Panc1 (cell line): ENCODE measurements around the gene UGT1A10. TPM values are rescaled to one million over a fixed set of nuclear protein-coding genes. Genes with fewer than 3 reads are reported as not detected.

ENCODE experiments used
- ATAC-seq: fragments of 200-7000 bp; cut with Tn5 transposase; 2 replicates; pipeline ENCODE4 v1.9.1; 2020; ENCODE audit warnings: mild to moderate bottlenecking, moderate library complexity
- BruUV-seq: library from RNA; stranded (reverse); fragments of 400-500 nt; replicated peaks from 2 replicates; lab custom pipeline; 2021; lab: Mats Ljungman, UMichigan
- CTCF ChIA-PET: fragments of 300-600 bp; sonication (Branson Sonifier 250); formaldehyde crosslinking; loops from one replicate; lab custom pipeline; 2022; ENCODE audit warnings: antibody characterized with exemption; lab: Charles Lee
- POLR2A ChIA-PET: fragments of 300-600 bp; sonication (Branson Sonifier 250); formaldehyde crosslinking; loops from one replicate; lab custom pipeline; 2022; ENCODE audit warnings: antibody characterized with exemption; lab: Charles Lee
- DNase-seq: peaks from one replicate; pipeline ENCODE4 v3.0.0-alpha.2; 2010; ENCODE audit warnings: low read depth, low spot score
- H3K27ac ChIP-seq: 2 replicates; pipeline ENCODE4 v1.5.1; 2011; ENCODE audit warnings: mild to moderate bottlenecking, low read length, inconsistent platforms
- H3K27me3 ChIP-seq: fragments of 200-500 bp; sonication (Bioruptor generic); 2 replicates; pipeline ENCODE4 v1.6.0; 2014; ENCODE audit warnings: low read length, inconsistent platforms; ENCODE audit not compliant: control insufficient read depth, insufficient read depth
- H3K36me3 ChIP-seq: fragments of 200-500 bp; sonication (Bioruptor generic); 2 replicates; pipeline ENCODE4 v1.5.1; 2014; ENCODE audit warnings: inconsistent platforms, mild to moderate bottlenecking, low read length, moderate library complexity; ENCODE audit not compliant: control insufficient read depth, insufficient read depth
- H3K4me1 ChIP-seq: 2 replicates; pipeline ENCODE4 v1.5.1; 2011; ENCODE audit warnings: inconsistent platforms, mild to moderate bottlenecking, low read length, moderate library complexity; ENCODE audit not compliant: control insufficient read depth, insufficient read depth
- H3K4me3 ChIP-seq, 2 experiments: 2 replicates each; pipeline ENCODE4 v1.5.1; 2011 to 2012; ENCODE audit warnings: low read depth in 2 of 2, low read length in 2 of 2, mild to moderate bottlenecking in 2 of 2, inconsistent platforms in 1 of 2, moderate library complexity in 1 of 2
- H3K9me3 ChIP-seq: fragments of 200-500 bp; sonication (Bioruptor generic); 2 replicates; pipeline ENCODE4 v1.5.1; 2014; ENCODE audit warnings: low read depth, mild to moderate bottlenecking, inconsistent platforms, low read length, moderate library complexity; ENCODE audit not compliant: control insufficient read depth, insufficient read depth
- CTCF ChIP-seq: fragments of 450-650 bp; IDR thresholded peaks from 2 replicates; pipeline ENCODE4 v1.5.1; 2017; ENCODE audit warnings: mild to moderate bottlenecking
- POLR2AphosphoS5 ChIP-seq: IDR thresholded peaks from 2 replicates; pipeline ENCODE4 v1.6.1; 2012; ENCODE audit warnings: mild to moderate bottlenecking, low read depth, low read length, moderate library complexity
- SIN3A ChIP-seq: IDR thresholded peaks from 2 replicates; pipeline ENCODE4 v1.6.1; 2012; ENCODE audit warnings: low read depth, mild to moderate bottlenecking, low read length, moderate library complexity, borderline replicate concordance; ENCODE audit not compliant: insufficient read depth
- TCF7L2 ChIP-seq: IDR thresholded peaks from 2 replicates; pipeline ENCODE4 v1.6.1; 2011; ENCODE audit warnings: mild to moderate bottlenecking, low read depth, low read length, inconsistent platforms
- in situ Hi-C: cut with HindIII; loops from 2 replicates; pipeline ENCODE4 v1.10.0; 2016; ENCODE audit warnings: low sequenced_read_pairs, low pct_unique_long_range_greater_than_20kb
- intact Hi-C: fragments of 100-400 bp; cut with micrococcal nuclease; formaldehyde crosslinking; loops from one replicate; pipeline ENCODE4 v1.10.0; 2022; ENCODE audit not compliant: unreplicated experiment
- total RNA-seq: library from RNA; stranded (reverse); gene quantifications from one replicate; pipeline ENCODE4 v1.2.1, GENCODE V29; 2021; ENCODE audit not compliant: unreplicated experiment
- TF ChIP-seq, protein P1 (sequence below), 2 experiments: IDR thresholded peaks; 2 replicates each; pipeline ENCODE4 v1.6.1; 2011 to 2012; ENCODE audit warnings: low read depth in 2 of 2, control low read depth in 1 of 2, low read length in 1 of 2, mild to moderate bottlenecking in 1 of 2, moderate library complexity in 1 of 2; ENCODE audit not compliant: insufficient read depth in 1 of 2

UGT1A10 gene
- total RNA-seq, 1 experiment from 2014 or later = not detected

DNA sequence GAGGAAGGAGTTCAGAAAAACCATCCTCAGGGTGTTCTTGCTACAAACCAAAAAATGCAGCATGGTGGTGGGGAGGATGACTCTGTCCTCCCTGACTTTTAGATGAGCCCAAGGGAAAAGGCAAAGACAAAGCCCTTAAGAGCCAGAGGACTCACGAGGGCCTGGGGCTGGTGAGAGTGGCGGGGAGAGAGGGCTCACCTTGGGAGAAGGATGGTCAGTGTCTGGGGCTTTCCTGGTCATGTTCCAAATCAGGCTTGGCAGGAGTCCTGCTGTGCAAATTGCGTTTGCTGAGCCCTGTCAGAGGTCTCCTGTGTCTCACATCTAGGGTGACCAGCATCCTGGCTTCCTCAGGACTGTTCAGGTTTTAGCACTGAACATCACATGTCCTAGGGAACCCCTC lies 128.5 kb downstream of the UGT1A10 start:
- H3K4me3 ChIP-seq = no peak overlapping the region
- BruUV-seq = no TSS peak
- no peaks in the 10 kb centered on the region for H3K36me3 ChIP-seq
- H3K9me3 ChIP-seq = no peaks in the 10 kb centered on the region
- ATAC-seq (no peak), DNase-seq (no peak)
- POLR2A ChIA-PET = no interaction called here
- no peak overlapping the region for H3K27ac ChIP-seq
- CTCF ChIA-PET = no interaction called here
- intact Hi-C loops = no loop called here
- H3K27me3 ChIP-seq = peaks cover 4% of the 10 kb centered on the region; the same call in 1 of the 2 replicates
- in situ Hi-C loops = no loop called here
- TF ChIP-seq, protein P1, sequence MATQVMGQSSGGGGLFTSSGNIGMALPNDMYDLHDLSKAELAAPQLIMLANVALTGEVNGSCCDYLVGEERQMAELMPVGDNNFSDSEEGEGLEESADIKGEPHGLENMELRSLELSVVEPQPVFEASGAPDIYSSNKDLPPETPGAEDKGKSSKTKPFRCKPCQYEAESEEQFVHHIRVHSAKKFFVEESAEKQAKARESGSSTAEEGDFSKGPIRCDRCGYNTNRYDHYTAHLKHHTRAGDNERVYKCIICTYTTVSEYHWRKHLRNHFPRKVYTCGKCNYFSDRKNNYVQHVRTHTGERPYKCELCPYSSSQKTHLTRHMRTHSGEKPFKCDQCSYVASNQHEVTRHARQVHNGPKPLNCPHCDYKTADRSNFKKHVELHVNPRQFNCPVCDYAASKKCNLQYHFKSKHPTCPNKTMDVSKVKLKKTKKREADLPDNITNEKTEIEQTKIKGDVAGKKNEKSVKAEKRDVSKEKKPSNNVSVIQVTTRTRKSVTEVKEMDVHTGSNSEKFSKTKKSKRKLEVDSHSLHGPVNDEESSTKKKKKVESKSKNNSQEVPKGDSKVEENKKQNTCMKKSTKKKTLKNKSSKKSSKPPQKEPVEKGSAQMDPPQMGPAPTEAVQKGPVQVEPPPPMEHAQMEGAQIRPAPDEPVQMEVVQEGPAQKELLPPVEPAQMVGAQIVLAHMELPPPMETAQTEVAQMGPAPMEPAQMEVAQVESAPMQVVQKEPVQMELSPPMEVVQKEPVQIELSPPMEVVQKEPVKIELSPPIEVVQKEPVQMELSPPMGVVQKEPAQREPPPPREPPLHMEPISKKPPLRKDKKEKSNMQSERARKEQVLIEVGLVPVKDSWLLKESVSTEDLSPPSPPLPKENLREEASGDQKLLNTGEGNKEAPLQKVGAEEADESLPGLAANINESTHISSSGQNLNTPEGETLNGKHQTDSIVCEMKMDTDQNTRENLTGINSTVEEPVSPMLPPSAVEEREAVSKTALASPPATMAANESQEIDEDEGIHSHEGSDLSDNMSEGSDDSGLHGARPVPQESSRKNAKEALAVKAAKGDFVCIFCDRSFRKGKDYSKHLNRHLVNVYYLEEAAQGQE (IDR thresholded peaks at IDR 0.05; ENCODE audit: insufficient read depth in 1 of 2, low read depth in 2 of 2, low read length in 1 of 2) = no peak
- TF ChIP-seq POLR2AphosphoS5 = no peak
- no peak for TF ChIP-seq TCF7L2
- no peak for TF ChIP-seq CTCF
- TF ChIP-seq SIN3A = no peak
- no peaks in the 10 kb centered on the region for H3K4me1 ChIP-seq

GRCh38 chr2:233766416-233766815 lies 130.2 kb downstream of the UGT1A10 start:
- intact Hi-C loops = no loop called here

More at GRCh38 chr2:233766416-233766815, 130.2 kb downstream of the UGT1A10 start:
- CTCF ChIA-PET = no interaction called here
- no peak for TF ChIP-seq SIN3A
- TF ChIP-seq POLR2AphosphoS5 = no peak
- TF ChIP-seq CTCF = no peak
- TF ChIP-seq TCF7L2 = no peak
- TF ChIP-seq, protein P1 (IDR thresholded peaks at IDR 0.05; ENCODE audit: insufficient read depth in 1 of 2, low read depth in 2 of 2, low read length in 1 of 2) = no peak
- ATAC-seq (no peak), DNase-seq (no peak)
- H3K9me3 ChIP-seq = no peaks in the 10 kb centered on the region
- no peak overlapping the region for H3K4me3 ChIP-seq
- no peaks in the 10 kb centered on the region for H3K4me1 ChIP-seq
- in situ Hi-C loops = no loop called here
- POLR2A ChIA-PET = no interaction called here
- H3K27me3 ChIP-seq = peaks cover 4% of the 10 kb centered on the region; the same call in 1 of the 2 replicates
- BruUV-seq = no TSS peak
- no peak overlapping the region for H3K27ac ChIP-seq
- no peaks in the 10 kb centered on the region for H3K36me3 ChIP-seq
